ENCODE data around the gene SPDL1.

The SPDL1 gene

GRCh38 chr5:169584998-169585451 is 1.5 kb downstream of the SPDL1 start:
- H3K27ac ChIP-seq, result no peak overlapping the region
- TF ChIP-seq CTCF (conservative IDR thresholded peaks at IDR 0.05), result no peak

- no peak for TF ChIP-seq CTCF (conservative IDR thresholded peaks at IDR 0.05)
- no peak overlapping the region for H3K27ac ChIP-seq
Measured at GRCh38 chr5:169590602-169591001, 7.0 kb downstream of the SPDL1 start.

- TF ChIP-seq CTCF (conservative IDR thresholded peaks at IDR 0.05), result no peak
- H3K27ac ChIP-seq, result no peak overlapping the region
Measured at GRCh38 chr5:169591636-169592035, 8.1 kb downstream of the SPDL1 start.

GRCh38 chr5:169592937-169593650 is 9.5 kb downstream of the SPDL1 start:
- H3K27ac ChIP-seq, result no peak overlapping the region
- no peak for TF ChIP-seq CTCF (conservative IDR thresholded peaks at IDR 0.05)

GRCh38 chr5:169595172-169595820 is 11.7 kb downstream of the SPDL1 start:
- no peak overlapping the region for H3K27ac ChIP-seq
- TF ChIP-seq CTCF (conservative IDR thresholded peaks at IDR 0.05), result no peak

- TF ChIP-seq CTCF (conservative IDR thresholded peaks at IDR 0.05), result no peak
- no peak overlapping the region for H3K27ac ChIP-seq
Measured at GRCh38 chr5:169599451-169599850, 15.9 kb downstream of the SPDL1 start.

GRCh38 chr5:169602535-169602934 is 19.0 kb downstream of the SPDL1 start:
- H3K27ac ChIP-seq, result no peak overlapping the region
- no peak for TF ChIP-seq CTCF (conservative IDR thresholded peaks at IDR 0.05)

All from VCaP (cell line).